Gastrocnemius medialis (tissue), 4 donors: ENCODE data around the gene ZNF583. TPM values are rescaled to one million over a fixed set of nuclear protein-coding genes. Genes with fewer than 3 reads are reported as not detected.

ENCODE experiments used
- ATAC-seq, 2 donors: fragments of 150-250 bp; one replicate each; pipeline ENCODE4 v1.9.1; 2016
- DNase-seq, 2 donors: peaks; one replicate each; pipeline ENCODE4 v3.0.0-alpha.2; 2019
- H3K27ac ChIP-seq, 4 donors: fragments of 200-600 bp; sonication (generic); 1 replicate in 1 of 4; 2 replicates in 3 of 4; pipeline ENCODE4 v1.5.1; 2016 to 2018; ENCODE audit warnings: mild to moderate bottlenecking in 2 of 4, moderate library complexity in 1 of 4
- H3K27me3 ChIP-seq, 3 donors: fragments of 200-600 bp; sonication (generic) in 2 of 3; 1 replicate in 1 of 3; 2 replicates in 2 of 3; pipeline versions ENCODE4 v1.5.1 to v1.6.0; 2016 to 2019; ENCODE audit warnings: mild to moderate bottlenecking in 1 of 3, moderate library complexity in 1 of 3
- H3K36me3 ChIP-seq, 2 donors: fragments of 200-600 bp; sonication (generic) in 1 of 2; one replicate each; pipeline ENCODE4 v1.5.1; 2017 to 2018
- H3K4me1 ChIP-seq, 2 donors: fragments of 200-600 bp; sonication (generic) in 1 of 2; one replicate each; pipeline ENCODE4 v1.5.1; 2016 to 2017; ENCODE audit warnings: mild to moderate bottlenecking in 2 of 2
- H3K4me3 ChIP-seq, 4 donors: fragments of 200-600 bp; sonication (generic) in 3 of 4; 1 replicate in 1 of 4; 2 replicates in 3 of 4; pipeline ENCODE4 v1.5.1; 2016 to 2019; ENCODE audit warnings: mild to moderate bottlenecking in 2 of 4
- H3K9me3 ChIP-seq, 3 donors: fragments of 200-600 bp; sonication (generic) in 2 of 3; 1 replicate in 1 of 3; 2 replicates in 2 of 3; pipeline ENCODE4 v1.5.1; 2016 to 2019
- CTCF ChIP-seq, 5 experiments: fragments of 450-650 bp in 3 of 5; fragments of 200-600 bp in 2 of 5; sonication (generic) in 2 of 5; IDR thresholded peaks in 4 of 5; conservative IDR thresholded peaks in 1 of 5; 1 replicate in 4 of 5; 2 replicates in 1 of 5; pipeline ENCODE4 v1.5.1; 2016 to 2019; ENCODE audit warnings: antibody characterized with exemption in 5 of 5, mild to moderate bottlenecking in 3 of 5, moderate library complexity in 3 of 5
- POLR2A ChIP-seq, 2 donors: fragments of 450-650 bp; IDR thresholded peaks; one replicate each; pipeline ENCODE4 v1.6.1; 2017; ENCODE audit warnings: antibody characterized with exemption in 2 of 2, mild to moderate bottlenecking in 2 of 2, moderate library complexity in 2 of 2
- in situ Hi-C, 4 donors: fragments of 200-750 bp; cut with MboI; loops; one replicate each; pipeline versions ENCODE4 v1.15.0 to v1.8.0; 2017; ENCODE audit warnings: low sequenced_read_pairs in 4 of 4
- intact Hi-C: fragments of 100-400 bp; cut with DNase I; formaldehyde crosslinking; loops from one replicate; pipeline ENCODE4 v1.15.1; 2023; ENCODE audit warnings: low total_unique reads
- total RNA-seq, 4 donors: library from RNA; depleted of rRNA; stranded (reverse); fragments of >200 nt; gene quantifications; one replicate each; pipeline versions ENCODE4 v1.1.0 to v1.2.3, GENCODE V29; 2016

ZNF583 gene
- total RNA-seq, 4 donors from 2014 or later, result 3.5 to 9.2 (median 4.3) TPM

- peaks cover 12 to 14% of the 10 kb centered on the region in 2 donors for H3K4me1 ChIP-seq
- H3K36me3 ChIP-seq, result peaks cover 8 to 38% of the 10 kb centered on the region in 2 donors
- peak overlapping the region; percentile 90 to 93 (median 92) for H3K27ac ChIP-seq
- intact Hi-C loops (loop anchor here (1.0 to 10.0 kb wide), 3 partner anchors 10 to 1902 kb away; partner anchors contain the start of genes ERVK3-1, ZNF470 and ZNF582), in situ Hi-C loops (no loop called here)
- no peak for ATAC-seq
- no peaks in the 10 kb centered on the region for H3K27me3 ChIP-seq
- peak overlapping the region; percentile 66 to 95 (median 84) for H3K4me3 ChIP-seq
- TF ChIP-seq POLR2A (IDR thresholded peaks at IDR 0.05) (no peak), CTCF (IDR thresholded peaks at IDR 0.05 in 4 of 5, conservative IDR thresholded peaks at IDR 0.05 in 1 of 5) (no peak)
- peaks cover 0 to 20% (median 4%) of the 10 kb centered on the region in 3 donors for H3K9me3 ChIP-seq
- DNase-seq, result no peak
Observed at GRCh38 chr19:56403261-56403660, 871 bp upstream of the ZNF583 start.

- DNase-seq, result no peak
- H3K9me3 ChIP-seq, result peaks cover 0 to 23% (median 4%) of the 10 kb centered on the region in 3 donors
- H3K4me3 ChIP-seq, result peak overlapping the region; percentile 66 to 95 (median 84)
- in situ Hi-C loops (no loop called here), intact Hi-C loops (loop anchor here (1.0 to 10.0 kb wide), 5 partner anchors 73 to 1900 kb away; partner anchors contain the start of genes ERVK3-1, ZFP28, ZNF470 and ZNF667)
- H3K27me3 ChIP-seq, result no peaks in the 10 kb centered on the region
- no peak for ATAC-seq
- peaks cover 12 to 14% of the 10 kb centered on the region in 2 donors for H3K4me1 ChIP-seq
- H3K27ac ChIP-seq, result peak overlapping the region in 3 of 4 donors; percentile 90 to 93 (median 91)
- peaks cover 19 to 38% of the 10 kb centered on the region in 2 donors for H3K36me3 ChIP-seq
- TF ChIP-seq CTCF (IDR thresholded peaks at IDR 0.05 in 4 of 5, conservative IDR thresholded peaks at IDR 0.05 in 1 of 5), result no peak
- no peak for TF ChIP-seq POLR2A (IDR thresholded peaks at IDR 0.05)
Observed at GRCh38 chr19:56404705-56405056, 549 bp downstream of the ZNF583 start.

- TF ChIP-seq POLR2A (IDR thresholded peaks at IDR 0.05), result no peak
- TF ChIP-seq CTCF (IDR thresholded peaks at IDR 0.05 in 4 of 5, conservative IDR thresholded peaks at IDR 0.05 in 1 of 5), result no peak
- in situ Hi-C loops, result no loop called here
- Histone ChIP-seq H3K4me1 (peaks cover 12 to 14% of the 10 kb centered on the region in 2 donors), H3K9me3 (peaks cover 0 to 27% (median 4%) of the 10 kb centered on the region in 3 donors), H3K27me3 (no peaks in the 10 kb centered on the region), H3K36me3 (peaks cover 21 to 38% of the 10 kb centered on the region in 2 donors), H3K27ac (no peak overlapping the region), H3K4me3 (peak overlapping the region in 3 of 4 donors; percentile 75 to 95 (median 93))
- intact Hi-C loops, result loop anchor here (2.0 to 10.0 kb wide), 3 partner anchors 90 to 1900 kb away; partner anchors contain the start of genes ERVK3-1, ZFP28 and ZSCAN5A
- ATAC-seq (no peak), DNase-seq (no peak)
Observed at GRCh38 chr19:56405062-56405461, 930 bp downstream of the ZNF583 start.

DNA sequence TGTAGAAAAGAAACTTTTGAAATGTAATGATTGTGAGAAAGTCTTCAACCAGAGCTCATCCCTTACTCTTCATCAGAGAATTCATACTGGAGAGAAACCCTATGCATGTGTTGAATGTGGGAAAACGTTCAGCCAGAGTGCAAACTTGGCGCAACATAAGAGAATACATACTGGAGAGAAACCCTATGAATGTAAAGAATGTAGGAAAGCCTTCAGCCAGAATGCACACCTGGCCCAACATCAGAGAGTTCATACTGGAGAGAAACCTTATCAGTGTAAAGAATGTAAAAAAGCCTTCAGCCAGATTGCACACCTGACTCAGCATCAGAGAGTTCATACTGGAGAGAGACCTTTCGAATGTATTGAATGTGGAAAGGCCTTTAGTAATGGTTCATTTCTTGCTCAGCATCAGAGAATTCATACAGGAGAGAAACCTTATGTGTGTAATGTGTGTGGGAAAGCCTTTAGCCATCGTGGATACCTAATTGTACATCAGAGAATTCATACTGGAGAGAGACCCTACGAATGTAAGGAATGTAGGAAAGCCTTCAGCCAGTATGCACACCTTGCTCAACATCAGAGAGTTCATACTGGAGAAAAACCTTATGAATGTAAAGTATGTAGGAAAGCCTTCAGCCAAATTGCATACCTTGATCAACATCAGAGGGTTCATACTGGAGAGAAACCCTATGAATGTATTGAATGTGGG is 19.3 kb downstream of the ZNF583 start:
- peak overlapping the region in 1 of 4 donors; percentile 21 for H3K4me3 ChIP-seq
- no peaks in the 10 kb centered on the region for H3K27me3 ChIP-seq
- intact Hi-C loops (no loop called here), in situ Hi-C loops (no loop called here)
- ATAC-seq (no peak), DNase-seq (no peak)
- no peak overlapping the region for H3K27ac ChIP-seq
- H3K36me3 ChIP-seq, result peaks cover 9 to 73% of the 10 kb centered on the region in 2 donors
- peaks cover 43 to 92% (median 75%) of the 10 kb centered on the region in 3 donors for H3K9me3 ChIP-seq
- H3K4me1 ChIP-seq, result no peaks in the 10 kb centered on the region
- TF ChIP-seq CTCF (IDR thresholded peaks at IDR 0.05 in 4 of 5, conservative IDR thresholded peaks at IDR 0.05 in 1 of 5) (no peak), POLR2A (IDR thresholded peaks at IDR 0.05) (no peak)
